Liver (tissue), 9 donors: ENCODE measurements around the gene HOXA1. TPM values are rescaled to one million over a fixed set of nuclear protein-coding genes. Genes with fewer than 3 reads are reported as not detected.

Experiments used
- DNase-seq: peaks from one replicate; pipeline ENCODE4 v3.0.0-alpha.2; 2017; ENCODE audit warnings: low spot score
- H3K27ac ChIP-seq, 2 donors: one replicate each; pipeline ENCODE4 v1.7.0; 2013; ENCODE audit warnings: inconsistent platforms in 2 of 2, low read length in 2 of 2, control low read depth in 1 of 2, low read depth in 1 of 2, mild to moderate bottlenecking in 1 of 2
- H3K27me3 ChIP-seq, 4 donors: one replicate each; pipeline versions ENCODE4 v1.6.1 to v1.7.0; 2013; ENCODE audit warnings: low read length in 3 of 4, inconsistent platforms in 1 of 4, mild to moderate bottlenecking in 1 of 4, moderate library complexity in 1 of 4; ENCODE audit not compliant: control insufficient read depth in 4 of 4, insufficient read depth in 4 of 4
- H3K36me3 ChIP-seq, 4 donors: one replicate each; pipeline versions ENCODE4 v1.6.1 to v1.7.0; 2013; ENCODE audit warnings: low read length in 3 of 4, mild to moderate bottlenecking in 3 of 4, low read depth in 1 of 4, moderate library complexity in 1 of 4; ENCODE audit not compliant: control insufficient read depth in 4 of 4, insufficient read depth in 3 of 4
- H3K4me1 ChIP-seq, 4 donors: one replicate each; pipeline versions ENCODE4 v1.6.1 to v1.7.0; 2013; ENCODE audit warnings: low read length in 3 of 4, mild to moderate bottlenecking in 3 of 4, moderate library complexity in 1 of 4; ENCODE audit not compliant: control insufficient read depth in 4 of 4, insufficient read depth in 4 of 4
- H3K4me3 ChIP-seq, 3 donors: one replicate each; pipeline versions ENCODE4 v1.6.1 to v1.7.0; 2013; ENCODE audit warnings: low read length in 3 of 3, control low read depth in 1 of 3, low read depth in 1 of 3, mild to moderate bottlenecking in 1 of 3
- H3K9ac ChIP-seq, 2 donors: one replicate each; pipeline ENCODE4 v1.7.0; 2013; ENCODE audit warnings: low read length in 2 of 2, mild to moderate bottlenecking in 2 of 2, moderate library complexity in 2 of 2, control low read depth in 1 of 2, low read depth in 1 of 2
- H3K9me3 ChIP-seq, 4 donors: one replicate each; pipeline versions ENCODE4 v1.6.1 to v1.7.0; 2013; ENCODE audit warnings: low read length in 3 of 4; ENCODE audit not compliant: control insufficient read depth in 4 of 4
- ATF3 ChIP-seq: IDR thresholded peaks from 2 replicates; pipeline ENCODE4 v1.6.1; 2016; ENCODE audit warnings: antibody characterized with exemption
- CTCF ChIP-seq: fragments of 150-350 bp; IDR thresholded peaks from 2 replicates; pipeline ENCODE4 v1.5.1; 2017; ENCODE audit warnings: improper control_type of control experiment, low read depth, low read length; ENCODE audit not compliant: missing input control
- EGR1 ChIP-seq, 2 donors: IDR thresholded peaks; 2 replicates each; pipeline ENCODE4 v1.6.1; 2016 to 2018; ENCODE audit warnings: antibody characterized with exemption in 2 of 2, low read depth in 2 of 2
- FOXA1 ChIP-seq: IDR thresholded peaks from 2 replicates; pipeline ENCODE4 v1.6.1; 2016; ENCODE audit warnings: antibody characterized with exemption
- FOXA2 ChIP-seq: IDR thresholded peaks from 2 replicates; pipeline ENCODE4 v1.6.1; 2016; ENCODE audit warnings: antibody characterized with exemption
- GABPA ChIP-seq, 2 donors: IDR thresholded peaks in 1 of 2; conservative IDR thresholded peaks in 1 of 2; 2 replicates each; pipeline ENCODE4 v1.6.1; 2016; ENCODE audit warnings: antibody characterized with exemption in 2 of 2, mild to moderate bottlenecking in 1 of 2, moderate library complexity in 1 of 2
- HNF4A ChIP-seq, 2 donors: conservative IDR thresholded peaks; 2 replicates each; pipeline ENCODE4 v1.6.1; 2016; ENCODE audit warnings: antibody characterized with exemption in 2 of 2, mild to moderate bottlenecking in 2 of 2
- HNF4G ChIP-seq: IDR thresholded peaks from 2 replicates; pipeline ENCODE4 v1.6.1; 2016; ENCODE audit warnings: antibody characterized with exemption
- JUND ChIP-seq, 2 donors: IDR thresholded peaks; 2 replicates each; pipeline ENCODE4 v1.6.1; 2016; ENCODE audit warnings: antibody characterized with exemption in 2 of 2
- NR2F2 ChIP-seq: IDR thresholded peaks from 2 replicates; pipeline ENCODE4 v1.6.1; 2016; ENCODE audit warnings: antibody characterized with exemption
- RAD21 ChIP-seq, 2 donors: IDR thresholded peaks; 2 replicates each; pipeline ENCODE4 v1.6.1; 2016; ENCODE audit warnings: antibody characterized with exemption in 2 of 2, mild to moderate bottlenecking in 2 of 2
- RXRA ChIP-seq, 2 donors: IDR thresholded peaks; 2 replicates each; pipeline ENCODE4 v1.6.1; 2017 to 2018; ENCODE audit warnings: antibody characterized with exemption in 2 of 2, mild to moderate bottlenecking in 1 of 2
- SP1 ChIP-seq: IDR thresholded peaks from 2 replicates; pipeline ENCODE4 v1.6.1; 2018; ENCODE audit warnings: antibody characterized with exemption, mild to moderate bottlenecking
- TAF1 ChIP-seq: conservative IDR thresholded peaks from 2 replicates; pipeline ENCODE4 v1.6.1; 2016; ENCODE audit warnings: antibody characterized with exemption, mild to moderate bottlenecking
- YY1 ChIP-seq: IDR thresholded peaks from 2 replicates; pipeline ENCODE4 v1.6.1; 2016; ENCODE audit warnings: antibody characterized with exemption, mild to moderate bottlenecking
- ZBTB33 ChIP-seq: IDR thresholded peaks from 2 replicates; pipeline ENCODE4 v1.6.1; 2016; ENCODE audit warnings: antibody characterized with exemption
- WGBS: extraction: QIAGEN DNeasy Blood & Tissue Kit; methylation state at CpG from one replicate; pipeline ENCODE4 v1.1.7; 2013; 5-methylcytosine and 5-hydroxymethylcytosine counted together
- polyA plus RNA-seq, 2 donors: library from polyadenylated mRNA; stranded (reverse) in 1 of 2; unstranded in 1 of 2; fragments of 200-250 nt in 1 of 2; fragments of >200 nt in 1 of 2; fragmentation: Nextera tagmentation in 1 of 2; extraction: Ambion mirVana in 1 of 2; gene quantifications; one replicate each; pipeline versions ENCODE4 v1.2.1 to v1.2.3, GENCODE V29; 2013 to 2015
- total RNA-seq, 2 donors: library from RNA; depleted of rRNA; stranded (reverse); fragments of >200 nt; gene quantifications; one replicate each; pipeline ENCODE4 v1.2.3, GENCODE V29; 2014
- donor health status: healthy.
- donor health status: healthy.
- donor health status: healthy.
- donor health status: healthy.
- donor health status: healthy.

HOXA1 gene
- total and polyA plus RNA-seq, 4 donors, result 0.08 to 0.28 (median 0.21) TPM

GRCh38 chr7:27123477-27124053 lies 27.8 kb upstream of the HOXA1 start:
- Histone ChIP-seq H3K9ac (no peak overlapping the region), H3K27me3 (peaks cover 2 to 21% (median 11%) of the 10 kb centered on the region in 4 donors), H3K36me3 (no peaks in the 10 kb centered on the region), H3K4me1 (peaks cover 4 to 16% (median 9%) of the 10 kb centered on the region in 4 donors), H3K9me3 (peaks cover 0 to 4% (median 0%) of the 10 kb centered on the region in 4 donors), H3K4me3 (no peak overlapping the region), H3K27ac (no peak overlapping the region)
- WGBS, result 39% methylated on average over 26 of the region's 26 CpGs
- no peak for TF ChIP-seq GABPA (IDR thresholded peaks at IDR 0.05 in 1 of 2, conservative IDR thresholded peaks at IDR 0.05 in 1 of 2)
- TF ChIP-seq HNF4A (conservative IDR thresholded peaks at IDR 0.05), result no peak
- no peak for TF ChIP-seq RAD21 (IDR thresholded peaks at IDR 0.05)
- TF ChIP-seq TAF1, result no peak
- no peak for TF ChIP-seq YY1
- TF ChIP-seq FOXA1, result no peak
- no peak for TF ChIP-seq SP1
- no peak for TF ChIP-seq CTCF
- no peak for TF ChIP-seq RXRA (IDR thresholded peaks at IDR 0.05)
- no peak for TF ChIP-seq HNF4G
- no peak for TF ChIP-seq FOXA2
- no peak for TF ChIP-seq ATF3
- no peak for TF ChIP-seq NR2F2
- DNase-seq, result no peak

GRCh38 chr7:27123007-27123476 lies 27.2 kb upstream of the HOXA1 start:
- H3K9me3 ChIP-seq, result peaks cover 0 to 4% (median 0%) of the 10 kb centered on the region in 4 donors
- H3K36me3 ChIP-seq, result no peaks in the 10 kb centered on the region
- TF ChIP-seq FOXA2 (no peak), ZBTB33 (no peak), RAD21 (IDR thresholded peaks at IDR 0.05) (no peak), GABPA (IDR thresholded peaks at IDR 0.05 in 1 of 2, conservative IDR thresholded peaks at IDR 0.05 in 1 of 2) (no peak), JUND (IDR thresholded peaks at IDR 0.05) (no peak), FOXA1 (no peak), EGR1 (IDR thresholded peaks at IDR 0.05; ENCODE audit: low read depth in 2 of 2) (no peak), SP1 (no peak), NR2F2 (no peak), RXRA (IDR thresholded peaks at IDR 0.05) (no peak), CTCF (no peak)
- no peak for DNase-seq
- peaks cover 4 to 16% (median 9%) of the 10 kb centered on the region in 4 donors for H3K4me1 ChIP-seq
- H3K27me3 ChIP-seq, result peaks cover 3 to 21% (median 11%) of the 10 kb centered on the region in 4 donors
- H3K4me3 ChIP-seq, result no peak overlapping the region
- no peak overlapping the region for H3K9ac ChIP-seq
- WGBS, result 28% methylated on average over 14 of the region's 14 CpGs
- no peak overlapping the region for H3K27ac ChIP-seq
